CD4-positive, alpha-beta memory T cell (primary cell): ENCODE data around the gene ZDHHC14. TPM values are rescaled to one million over a fixed set of nuclear protein-coding genes. Genes with fewer than 3 reads are reported as not detected.

ENCODE experiments used
- CTCF ChIA-PET: fragments of 350-600 bp; sonication (Branson Sonifier 250); formaldehyde crosslinking; loops from one replicate; lab custom pipeline; 2021; ENCODE audit warnings: inconsistent platforms; ENCODE audit not compliant: partially characterized antibody; lab: Charles Lee
- POLR2A ChIA-PET: fragments of 350-600 bp; sonication (Branson Sonifier 250); formaldehyde crosslinking; loops from one replicate; lab custom pipeline; 2021; ENCODE audit not compliant: partially characterized antibody; lab: Charles Lee
- DNase-seq, 5 donors: peaks; one replicate each; pipeline versions ENCODE4 v3.0.0 to v3.0.0-alpha.2; 2020 to 2022; ENCODE audit warnings: mixed read lengths in 1 of 5
- H3K27ac ChIP-seq: one replicate; pipeline ENCODE4 v1.7.0; 2013; ENCODE audit warnings: low read depth, low read length
- H3K27me3 ChIP-seq: 2 replicates; pipeline ENCODE4 v1.7.0; 2013; ENCODE audit warnings: mild to moderate bottlenecking, low read length, moderate library complexity; ENCODE audit not compliant: insufficient read depth
- H3K36me3 ChIP-seq: 2 replicates; pipeline ENCODE4 v1.7.0; 2013; ENCODE audit warnings: mild to moderate bottlenecking, low read length, moderate library complexity; ENCODE audit not compliant: insufficient read depth
- H3K4me1 ChIP-seq: 2 replicates; pipeline ENCODE4 v1.7.0; 2013; ENCODE audit warnings: mild to moderate bottlenecking, low read length, moderate library complexity; ENCODE audit not compliant: insufficient read depth
- H3K4me3 ChIP-seq, 2 donors: one replicate each; pipeline ENCODE4 v1.7.0; 2013; ENCODE audit warnings: low read length in 2 of 2, mild to moderate bottlenecking in 1 of 2
- H3K9me3 ChIP-seq, 2 donors: one replicate each; pipeline ENCODE4 v1.7.0; 2013; ENCODE audit warnings: low read length in 2 of 2, control low read depth in 1 of 2; ENCODE audit not compliant: control insufficient read depth in 1 of 2
- H3K27ac Mint-ChIP-seq, 7 donors: one replicate each; pipeline ENCODE4 v1.8.0; 2020 to 2021; ENCODE audit warnings: mixed read lengths in 7 of 7, mild to moderate bottlenecking in 6 of 7, inconsistent platforms in 3 of 7, moderate library complexity in 3 of 7
- H3K27me3 Mint-ChIP-seq, 2 donors: one replicate each; pipeline ENCODE4 v1.8.0; 2020 to 2021; ENCODE audit warnings: mixed read lengths in 2 of 2
- H3K36me3 Mint-ChIP-seq, 2 donors: one replicate each; pipeline ENCODE4 v1.8.0; 2020 to 2021; ENCODE audit warnings: mixed read lengths in 2 of 2, inconsistent platforms in 1 of 2, mild to moderate bottlenecking in 1 of 2
- H3K4me1 Mint-ChIP-seq, 4 donors: one replicate each; pipeline ENCODE4 v1.8.0; 2020 to 2021; ENCODE audit warnings: mixed read lengths in 4 of 4, mild to moderate bottlenecking in 1 of 4
- H3K4me3 Mint-ChIP-seq, 8 donors: one replicate each; pipeline ENCODE4 v1.8.0; 2020 to 2021; ENCODE audit warnings: mixed read lengths in 8 of 8, mild to moderate bottlenecking in 7 of 8, moderate library complexity in 6 of 8, inconsistent platforms in 3 of 8
- H3K9me3 Mint-ChIP-seq, 8 donors: one replicate each; pipeline ENCODE4 v1.8.0; 2020 to 2021; ENCODE audit warnings: mixed read lengths in 8 of 8, mild to moderate bottlenecking in 5 of 8, inconsistent platforms in 3 of 8, moderate library complexity in 1 of 8
- intact Hi-C: fragments of 100-400 bp; cut with micrococcal nuclease; formaldehyde crosslinking; loops from one replicate; pipeline ENCODE4 v1.15.1; 2023
- polyA plus RNA-seq, 2 donors: library from polyadenylated mRNA; unstranded; fragments of 300-500 nt; fragmentation: Illumina TruSeq; gene quantifications; one replicate each; pipeline ENCODE4 v1.2.3, GENCODE V29; 2021
- total RNA-seq, 2 experiments: library from RNA; stranded (reverse); gene quantifications; one replicate each; pipeline ENCODE4 v1.2.3, GENCODE V29; 2021

The ZDHHC14 gene
- total and polyA plus RNA-seq, 4 experiments from 2014 or later: 1.5 to 1.9 (median 1.7) TPM

GRCh38 chr6:157596886-157597285, 215.9 kb downstream of the ZDHHC14 start:
- Histone ChIP-seq H3K4me1 (no peaks in the 10 kb centered on the region), H3K27ac (no peak overlapping the region), H3K9me3 (no peaks in the 10 kb centered on the region), H3K4me3 (no peak overlapping the region), H3K36me3 (no peaks in the 10 kb centered on the region), H3K27me3 (no peaks in the 10 kb centered on the region)
- peaks cover 0 to 4% of the 10 kb centered on the region in 2 donors for H3K36me3 Mint-ChIP-seq
- peaks cover 0 to 3% (median under 1%) of the 10 kb centered on the region in 4 donors for H3K4me1 Mint-ChIP-seq
- DNase-seq: no peak
- no peaks in the 10 kb centered on the region for H3K9me3 Mint-ChIP-seq
- ChIA-PET POLR2A (no interaction called here), CTCF (interaction anchor here (0.7 to 2.2 kb wide), 8 partner anchors 70 to 282 kb away, joined by 3 to 10 read pairs (median 4); no protein-coding TSS in a partner anchor)
- no peak overlapping the region for H3K4me3 Mint-ChIP-seq
- intact Hi-C loops: no loop called here
- peak overlapping the region in 1 of 7 donors; percentile 11 for H3K27ac Mint-ChIP-seq
- no peaks in the 10 kb centered on the region for H3K27me3 Mint-ChIP-seq

DNA sequence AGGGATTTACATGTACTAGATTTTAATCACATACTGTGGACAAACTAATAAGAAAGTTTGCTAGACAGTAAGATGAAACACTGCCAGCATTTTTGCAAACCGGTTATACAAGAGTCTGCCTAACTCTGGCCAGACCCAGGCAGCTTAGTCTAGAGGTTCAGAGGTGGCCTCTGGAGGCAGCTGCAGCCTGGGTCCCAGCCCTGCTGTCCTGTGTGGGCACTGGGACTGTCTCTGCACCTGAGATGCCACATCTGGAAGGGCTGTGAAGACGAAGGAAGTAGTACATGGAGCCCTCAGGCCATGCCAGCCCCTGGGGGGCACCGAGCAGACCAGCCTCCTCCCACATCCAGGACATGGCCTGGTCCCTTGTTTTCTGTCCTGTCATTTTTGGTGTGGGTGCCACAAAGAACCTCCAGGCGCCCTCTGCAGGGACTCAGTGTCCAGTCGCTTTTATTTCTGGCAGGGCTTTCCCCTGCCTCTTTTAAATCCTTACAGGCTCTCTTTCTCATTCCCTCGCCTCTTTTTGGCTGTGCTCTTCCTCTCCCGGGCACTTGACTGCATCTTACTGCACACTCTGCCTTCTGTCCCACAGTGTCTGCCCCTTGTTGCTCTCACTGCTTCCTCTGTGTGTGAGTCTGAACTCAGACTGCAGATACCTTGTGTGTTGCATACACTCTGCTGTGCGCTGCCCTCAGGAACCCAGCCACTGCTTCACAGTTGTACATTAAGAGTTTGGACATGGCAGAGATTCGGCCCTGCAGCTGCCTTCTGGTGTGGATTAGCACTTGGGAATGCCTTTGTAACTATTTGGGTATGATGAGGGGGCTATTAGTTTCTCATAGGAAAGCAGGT, 216.7 kb downstream of the ZDHHC14 start:
- no peak overlapping the region for H3K4me3 ChIP-seq
- no peaks in the 10 kb centered on the region for H3K27me3 ChIP-seq
- Mint-ChIP-seq H3K27ac (no peak overlapping the region), H3K4me3 (no peak overlapping the region), H3K36me3 (peaks cover 0 to 4% of the 10 kb centered on the region in 2 donors), H3K9me3 (no peaks in the 10 kb centered on the region), H3K4me1 (peaks cover 0 to 3% (median under 1%) of the 10 kb centered on the region in 4 donors), H3K27me3 (no peaks in the 10 kb centered on the region)
- DNase-seq: peak in 4 of 5 donors; percentile 16 to 24 (median 18)
- intact Hi-C loops: no loop called here
- POLR2A ChIA-PET: no interaction called here
- no peaks in the 10 kb centered on the region for H3K36me3 ChIP-seq
- no peak overlapping the region for H3K27ac ChIP-seq
- no peaks in the 10 kb centered on the region for H3K4me1 ChIP-seq
- no peaks in the 10 kb centered on the region for H3K9me3 ChIP-seq
- CTCF ChIA-PET: interaction anchor here (0.7 to 2.2 kb wide), 8 partner anchors 69 to 283 kb away, joined by 3 to 10 read pairs (median 4); no protein-coding TSS in a partner anchor

DNA sequence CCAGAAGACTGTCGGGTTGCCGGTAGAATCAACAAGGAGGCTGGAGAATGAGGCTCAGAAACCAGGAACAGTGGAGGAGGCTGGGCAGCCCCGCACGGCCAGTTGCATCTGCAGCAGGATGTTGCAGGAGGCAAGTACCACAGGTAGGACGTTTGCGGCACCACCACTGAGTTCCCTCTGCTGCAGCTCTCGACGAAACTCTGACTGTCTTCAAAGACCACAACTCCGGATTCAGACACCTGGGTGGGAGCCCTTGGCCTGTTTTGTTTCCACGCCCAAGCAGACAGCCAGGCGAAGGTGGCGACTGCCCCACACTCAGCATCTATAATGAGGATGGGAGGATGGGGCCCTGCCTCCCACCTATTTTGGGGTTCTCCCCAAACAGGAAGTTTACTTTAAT, 218.2 kb downstream of the ZDHHC14 start:
- Mint-ChIP-seq H3K4me1 (peaks cover 0 to 3% (median under 1%) of the 10 kb centered on the region in 4 donors), H3K4me3 (no peak overlapping the region), H3K27me3 (no peaks in the 10 kb centered on the region), H3K27ac (no peak overlapping the region), H3K36me3 (peaks cover 0 to 4% of the 10 kb centered on the region in 2 donors), H3K9me3 (no peaks in the 10 kb centered on the region)
- POLR2A ChIA-PET: no interaction called here
- no peak overlapping the region for H3K27ac ChIP-seq
- intact Hi-C loops: no loop called here
- no peak for DNase-seq
- H3K9me3 ChIP-seq: no peaks in the 10 kb centered on the region
- no peak overlapping the region for H3K4me3 ChIP-seq
- H3K27me3 ChIP-seq: no peaks in the 10 kb centered on the region
- no peaks in the 10 kb centered on the region for H3K4me1 ChIP-seq
- no peaks in the 10 kb centered on the region for H3K36me3 ChIP-seq
- CTCF ChIA-PET: no interaction called here

DNA sequence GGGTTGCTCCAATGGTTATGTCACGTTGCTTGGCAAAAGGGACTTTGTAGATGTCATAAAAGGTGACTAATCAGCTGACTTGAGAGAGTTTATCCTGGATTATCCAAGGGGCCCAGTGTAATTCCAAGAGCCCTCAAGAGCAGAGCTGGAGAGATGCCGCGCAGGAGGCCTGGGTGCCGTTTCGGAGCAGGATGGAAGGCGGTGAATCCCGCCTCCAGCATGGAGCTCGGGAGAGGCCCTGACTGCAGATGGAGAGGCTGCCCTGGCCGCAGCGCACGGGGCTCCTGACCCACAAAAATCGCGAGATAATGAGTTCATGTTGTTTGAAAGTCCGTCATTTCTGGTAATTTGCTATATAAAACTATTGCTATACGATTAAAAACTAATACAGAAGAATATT, 219.8 kb downstream of the ZDHHC14 start:
- no peak overlapping the region for H3K4me3 Mint-ChIP-seq
- H3K27me3 ChIP-seq: no peaks in the 10 kb centered on the region
- POLR2A ChIA-PET: no interaction called here
- DNase-seq: no peak
- H3K9me3 Mint-ChIP-seq: no peaks in the 10 kb centered on the region
- no peaks in the 10 kb centered on the region for H3K27me3 Mint-ChIP-seq
- peaks cover 0 to 3% (median under 1%) of the 10 kb centered on the region in 4 donors for H3K4me1 Mint-ChIP-seq
- no peak overlapping the region for H3K27ac Mint-ChIP-seq
- H3K36me3 Mint-ChIP-seq: peaks cover 0 to 4% of the 10 kb centered on the region in 2 donors
- H3K27ac ChIP-seq: no peak overlapping the region
- no peaks in the 10 kb centered on the region for H3K9me3 ChIP-seq
- H3K36me3 ChIP-seq: no peaks in the 10 kb centered on the region
- H3K4me3 ChIP-seq: no peak overlapping the region
- intact Hi-C loops: no loop called here
- H3K4me1 ChIP-seq: no peaks in the 10 kb centered on the region
- CTCF ChIA-PET: interaction anchor here (1.2 kb wide), 1 partner anchor 66 kb away, joined by 4 read pairs; no protein-coding TSS in a partner anchor

- intact Hi-C loops: no loop called here
- POLR2A ChIA-PET: no interaction called here
- H3K4me1 Mint-ChIP-seq: peaks cover 0 to 3% (median under 1%) of the 10 kb centered on the region in 4 donors
- H3K9me3 Mint-ChIP-seq: no peaks in the 10 kb centered on the region
- DNase-seq: no peak
- Histone ChIP-seq H3K36me3 (no peaks in the 10 kb centered on the region), H3K9me3 (no peaks in the 10 kb centered on the region), H3K27ac (no peak overlapping the region), H3K4me1 (no peaks in the 10 kb centered on the region), H3K27me3 (no peaks in the 10 kb centered on the region), H3K4me3 (no peak overlapping the region)
- CTCF ChIA-PET: interaction anchor here (1.5 kb wide), 1 partner anchor 64 kb away, joined by 4 read pairs; no protein-coding TSS in a partner anchor
- no peaks in the 10 kb centered on the region for H3K36me3 Mint-ChIP-seq
- no peaks in the 10 kb centered on the region for H3K27me3 Mint-ChIP-seq
- H3K4me3 Mint-ChIP-seq: no peak overlapping the region
- H3K27ac Mint-ChIP-seq: peak overlapping the region in 1 of 7 donors; percentile 41
These were observed 221.7 kb downstream of the ZDHHC14 start for GRCh38 chr6:157602521-157603295.

- intact Hi-C loops: no loop called here
- Mint-ChIP-seq H3K36me3 (no peaks in the 10 kb centered on the region), H3K4me1 (no peaks in the 10 kb centered on the region), H3K27me3 (no peaks in the 10 kb centered on the region), H3K9me3 (no peaks in the 10 kb centered on the region), H3K27ac (no peak overlapping the region), H3K4me3 (no peak overlapping the region)
- no peak overlapping the region for H3K4me3 ChIP-seq
- no peaks in the 10 kb centered on the region for H3K27me3 ChIP-seq
- H3K4me1 ChIP-seq: no peaks in the 10 kb centered on the region
- H3K36me3 ChIP-seq: no peaks in the 10 kb centered on the region
- ChIA-PET POLR2A (no interaction called here), CTCF (interaction anchor here (1.5 kb wide), 1 partner anchor 63 kb away, joined by 4 read pairs; no protein-coding TSS in a partner anchor)
- H3K27ac ChIP-seq: no peak overlapping the region
- no peak for DNase-seq
- no peaks in the 10 kb centered on the region for H3K9me3 ChIP-seq
These were observed 222.4 kb downstream of the ZDHHC14 start for GRCh38 chr6:157603314-157603940.
